Gastrocnemius medialis (tissue), 4 donors: ENCODE measurements around the gene ZNF75A.

Experiments
- CTCF ChIP-seq, 5 experiments: fragments of 450-650 bp in 3 of 5; fragments of 200-600 bp in 2 of 5; sonication (generic) in 2 of 5; IDR thresholded peaks in 4 of 5; conservative IDR thresholded peaks in 1 of 5; 1 replicate in 4 of 5; 2 replicates in 1 of 5; pipeline ENCODE4 v1.5.1; 2016 to 2019; ENCODE audit warnings: antibody characterized with exemption in 5 of 5, mild to moderate bottlenecking in 3 of 5, moderate library complexity in 3 of 5
- POLR2A ChIP-seq, 2 donors: fragments of 450-650 bp; IDR thresholded peaks; one replicate each; pipeline ENCODE4 v1.6.1; 2017; ENCODE audit warnings: antibody characterized with exemption in 2 of 2, mild to moderate bottlenecking in 2 of 2, moderate library complexity in 2 of 2

DNA sequence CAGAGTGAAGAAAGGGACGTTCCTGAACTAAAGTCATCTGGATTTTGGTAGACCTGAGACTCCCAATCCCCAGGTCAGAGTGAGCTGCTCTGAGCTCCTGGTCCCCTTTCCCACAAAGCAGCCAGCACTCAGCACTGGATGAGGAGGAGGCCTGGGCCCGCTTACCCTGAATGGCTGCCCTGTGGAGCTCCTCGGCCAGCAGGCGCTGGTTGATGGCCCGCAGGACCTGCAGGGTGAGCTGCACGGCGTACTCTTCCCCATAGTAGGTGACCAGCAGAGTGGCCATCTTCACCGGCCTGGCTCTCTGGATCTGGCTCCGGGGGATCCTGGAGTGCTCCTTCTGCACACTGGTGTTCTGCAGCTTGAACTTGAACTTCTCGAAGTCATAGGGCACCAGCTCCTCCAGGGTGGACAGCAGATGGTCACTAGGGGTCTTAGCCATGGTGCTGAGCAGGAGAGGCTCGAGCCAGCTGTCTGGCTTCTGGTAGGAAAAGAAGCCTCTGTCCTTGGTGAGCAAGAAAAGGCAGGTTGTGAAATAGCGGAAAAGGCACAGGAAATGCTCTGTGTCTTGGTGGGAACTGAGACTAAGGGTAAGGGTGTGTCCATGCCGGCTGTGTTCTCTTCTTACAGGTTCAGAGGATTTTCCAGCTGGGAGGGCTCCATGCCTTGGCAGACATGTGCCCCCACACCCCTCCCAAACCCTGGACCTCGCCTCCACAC is 49.0 kb upstream of the ZNF75A start, which contains the start of gene MEFV:
- TF ChIP-seq CTCF (IDR thresholded peaks at IDR 0.05 in 4 of 5, conservative IDR thresholded peaks at IDR 0.05 in 1 of 5) (no peak), POLR2A (IDR thresholded peaks at IDR 0.05) (no peak)
